SU-DHL-6 (cell line): ENCODE results near the gene AMZ2.
"Not testable (repeated sequence)": the region's sequence is repeated elsewhere in the genome, so short reads cannot be mapped to it uniquely, and the experiment has no call there.

Experiments
- EZH2phosphoT487 ChIP-seq: fragments of 200-600 bp; sonication (generic), shearing (Covaris generic); conservative IDR thresholded peaks from 2 replicates; pipeline ENCODE4 v1.6.1; 2018; ENCODE audit warnings: mild to moderate bottlenecking, antibody characterized with exemption, low read length, moderate library complexity, mixed read lengths
- TF ChIP-seq, protein P1 (sequence below): fragments of 200-600 bp; sonication (generic); IDR thresholded peaks from one replicate; pipeline ENCODE4 v1.5.1; 2017; ENCODE audit warnings: antibody characterized with exemption, mild to moderate bottlenecking, low read length, moderate library complexity; ENCODE audit not compliant: insufficient read depth, poor library complexity, severe bottlenecking

DNA sequence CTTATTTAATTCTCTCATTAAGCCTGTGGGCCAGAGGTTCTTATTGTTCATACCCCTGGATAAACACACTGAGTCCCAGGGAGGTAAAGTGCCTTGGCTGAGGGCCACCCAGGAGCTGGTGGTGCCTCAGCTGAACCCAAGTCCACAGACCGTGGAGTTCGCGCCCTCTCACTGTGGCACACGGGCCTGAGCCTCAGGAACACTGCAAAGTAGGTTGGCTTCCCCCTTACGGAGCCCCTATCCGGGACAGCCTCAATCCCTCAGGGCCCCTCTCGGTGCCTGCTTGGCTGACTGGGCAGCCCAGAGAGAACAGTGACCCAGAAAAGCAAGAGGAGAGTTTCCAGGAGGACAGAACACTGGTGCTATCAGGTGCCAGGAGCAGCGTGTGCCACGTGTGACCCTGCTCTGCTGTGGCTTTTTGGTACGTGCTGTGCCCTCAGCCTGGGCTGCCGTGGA, 12.5 kb upstream of the AMZ2 start:
- TF ChIP-seq, protein P1, sequence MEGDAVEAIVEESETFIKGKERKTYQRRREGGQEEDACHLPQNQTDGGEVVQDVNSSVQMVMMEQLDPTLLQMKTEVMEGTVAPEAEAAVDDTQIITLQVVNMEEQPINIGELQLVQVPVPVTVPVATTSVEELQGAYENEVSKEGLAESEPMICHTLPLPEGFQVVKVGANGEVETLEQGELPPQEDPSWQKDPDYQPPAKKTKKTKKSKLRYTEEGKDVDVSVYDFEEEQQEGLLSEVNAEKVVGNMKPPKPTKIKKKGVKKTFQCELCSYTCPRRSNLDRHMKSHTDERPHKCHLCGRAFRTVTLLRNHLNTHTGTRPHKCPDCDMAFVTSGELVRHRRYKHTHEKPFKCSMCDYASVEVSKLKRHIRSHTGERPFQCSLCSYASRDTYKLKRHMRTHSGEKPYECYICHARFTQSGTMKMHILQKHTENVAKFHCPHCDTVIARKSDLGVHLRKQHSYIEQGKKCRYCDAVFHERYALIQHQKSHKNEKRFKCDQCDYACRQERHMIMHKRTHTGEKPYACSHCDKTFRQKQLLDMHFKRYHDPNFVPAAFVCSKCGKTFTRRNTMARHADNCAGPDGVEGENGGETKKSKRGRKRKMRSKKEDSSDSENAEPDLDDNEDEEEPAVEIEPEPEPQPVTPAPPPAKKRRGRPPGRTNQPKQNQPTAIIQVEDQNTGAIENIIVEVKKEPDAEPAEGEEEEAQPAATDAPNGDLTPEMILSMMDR: not testable (repeated sequence)
- not testable (repeated sequence) for TF ChIP-seq EZH2phosphoT487
